ENCODE measurements around the gene GATAD2B.
"Not testable (repeated sequence)": the region's sequence is repeated elsewhere in the genome, so short reads cannot be mapped to it uniquely, and the experiment has no call there.

GRCh38 chr1:153891042-153891441 lies 31.7 kb downstream of the GATAD2B start:
- TF ChIP-seq CTCF, POLR2A (IDR thresholded peaks at IDR 0.05): not testable (repeated sequence)
